HepG2 (cell line): Measurements from ENCODE around the gene RGS6. TPM values are rescaled to one million over a fixed set of nuclear protein-coding genes. Genes with fewer than 3 reads are reported as not detected.

Source experiments
- ATAC-seq: fragments of 200-7000 bp; cut with Tn5 transposase; 3 replicates; pipeline ENCODE4 v1.9.1; 2020; ENCODE audit warnings: mild to moderate bottlenecking, moderate library complexity
- BruUV-seq: library from RNA; stranded (reverse); fragments of 400-500 nt; replicated peaks from 2 replicates; lab custom pipeline; 2021; lab: Mats Ljungman, UMichigan
- CTCF ChIA-PET: fragments of 300-600 bp; formaldehyde crosslinking; extraction: SDS; loops from one replicate; lab custom pipeline; 2021; ENCODE audit warnings: low total read pairs, inconsistent platforms, low intra/inter-chr PET ratio; lab: Yijun Ruan, JAX
- POLR2A ChIA-PET: fragments of 350-600 bp; sonication (Branson Sonifier 250); formaldehyde crosslinking; loops from one replicate; lab custom pipeline; 2020; ENCODE audit warnings: antibody characterized with exemption, inconsistent platforms; lab: Yijun Ruan, JAX
- DNase-seq: peaks from one replicate; pipeline ENCODE4 v3.0.0-alpha.2; 2015; ENCODE audit warnings: low spot score
- FAIRE-seq: peaks from 3 replicates; lab custom pipeline; 2011; peaks lifted over from hg19 to GRCh38; lab: Jason Lieb, UNC
- H2AFZ ChIP-seq: one replicate; pipeline ENCODE4 v1.6.1; 2011; ENCODE audit warnings: low read length, inconsistent platforms
- H3K27ac ChIP-seq: fragments of 300-600 bp; 3 replicates; pipeline ENCODE4 v1.8.0; 2011; ENCODE audit warnings: mixed run types, mild to moderate bottlenecking, mixed read lengths, low read length, inconsistent platforms; ENCODE audit not compliant: insufficient read depth; ENCODE audit errors: extremely low read length
- H3K27me3 ChIP-seq, 2 experiments: fragments of 200-600 bp in 1 of 2; 2 replicates in 1 of 2; 3 replicates in 1 of 2; pipeline versions ENCODE4 v1.6.0 to v1.8.0; 2011; ENCODE audit warnings: low read length in 2 of 2, mild to moderate bottlenecking in 2 of 2, moderate library complexity in 2 of 2, inconsistent platforms in 1 of 2; ENCODE audit not compliant: insufficient read depth in 2 of 2, control insufficient read depth in 1 of 2
- H3K36me3 ChIP-seq, 2 experiments: fragments of 200-600 bp in 1 of 2; replicated peaks in 1 of 2; 2 replicates in 1 of 2; 3 replicates in 1 of 2; pipeline versions ENCODE4 v1.5.1 to v1.8.0; 2011; ENCODE audit warnings: low read length in 2 of 2, inconsistent platforms in 1 of 2; ENCODE audit not compliant: insufficient read depth in 2 of 2, control insufficient read depth in 1 of 2
- H3K4me1 ChIP-seq: 2 replicates; pipeline ENCODE4 v1.5.1; 2012; ENCODE audit warnings: low read length, inconsistent platforms; ENCODE audit not compliant: insufficient read depth
- H3K4me2 ChIP-seq: 2 replicates; pipeline ENCODE4 v1.6.0; 2011; ENCODE audit warnings: low read depth, low read length, inconsistent platforms
- H3K4me3 ChIP-seq, 3 experiments: fragments of 200-600 bp in 1 of 3; sonication (generic), shearing (Covaris generic) in 1 of 3; replicated peaks in 1 of 3; 2 replicates each; pipeline ENCODE4 v1.5.1; 2011 to 2016; ENCODE audit warnings: low read length in 3 of 3, inconsistent platforms in 2 of 3, low read depth in 2 of 3, mild to moderate bottlenecking in 2 of 3, control low read depth in 1 of 3, mixed read lengths in 1 of 3; ENCODE audit not compliant: insufficient read depth in 1 of 3
- H3K79me2 ChIP-seq: one replicate; pipeline ENCODE4 v1.6.1; 2011; ENCODE audit warnings: low read length, inconsistent platforms; ENCODE audit not compliant: insufficient read depth
- H3K9ac ChIP-seq: 2 replicates; pipeline ENCODE4 v1.6.0; 2011; ENCODE audit warnings: mild to moderate bottlenecking, low read depth, low read length, inconsistent platforms; ENCODE audit not compliant: insufficient read depth
- H3K9me3 ChIP-seq: 2 replicates; pipeline ENCODE4 v1.5.1; 2012; ENCODE audit warnings: mild to moderate bottlenecking, low read length
- H4K20me1 ChIP-seq: 2 replicates; pipeline ENCODE4 v1.6.0; 2011; ENCODE audit warnings: inconsistent platforms, mild to moderate bottlenecking, low read length, moderate library complexity; ENCODE audit not compliant: insufficient read depth
- CBFB ChIP-seq: sonication (generic); formaldehyde crosslinking; IDR thresholded peaks from 2 replicates; pipeline ENCODE4 v1.4.0; 2020; ENCODE audit warnings: missing genetic modification reagents
- MAFK ChIP-seq, 2 experiments: IDR thresholded peaks in 1 of 2; conservative IDR thresholded peaks in 1 of 2; 2 replicates each; pipeline ENCODE4 v1.6.1; 2011; ENCODE audit warnings: improper control_type of control experiment in 2 of 2, low read length in 2 of 2
- PAX8 ChIP-seq: sonication (generic); formaldehyde crosslinking; IDR thresholded peaks from 2 replicates; pipeline ENCODE4 v1.8.0; 2022; ENCODE audit warnings: mild to moderate bottlenecking, missing genetic modification reagents, borderline replicate concordance
- PLRG1 ChIP-seq: fragments of 450-650 bp; conservative IDR thresholded peaks from 2 replicates; pipeline ENCODE4 v1.6.1; 2016
- REL ChIP-seq: sonication (generic); formaldehyde crosslinking; conservative IDR thresholded peaks from 2 replicates; pipeline ENCODE4 v1.8.0; 2022; ENCODE audit warnings: mild to moderate bottlenecking, missing genetic modification reagents, moderate library complexity
- RFXAP ChIP-seq: sonication (generic); formaldehyde crosslinking; IDR thresholded peaks from 2 replicates; pipeline ENCODE4 v1.4.0; 2020; ENCODE audit warnings: missing genetic modification reagents, borderline replicate concordance
- ZHX2 ChIP-seq, 2 experiments: sonication (generic) in 1 of 2; formaldehyde crosslinking in 1 of 2; IDR thresholded peaks; 2 replicates each; pipeline versions ENCODE4 v1.6.1 to v1.9.0; 2014 to 2022; ENCODE audit warnings: antibody characterized with exemption in 1 of 2, borderline replicate concordance in 1 of 2, inconsistent platforms in 1 of 2, low read depth in 1 of 2, missing genetic modification reagents in 1 of 2
- ZNF264 ChIP-seq: sonication (generic); formaldehyde crosslinking; IDR thresholded peaks from 2 replicates; pipeline ENCODE4 v1.4.0; 2020; ENCODE audit warnings: missing genetic modification reagents
- ZNF652 ChIP-seq: IDR thresholded peaks from 2 replicates; pipeline ENCODE4 v1.6.1; 2016; ENCODE audit warnings: low read depth, borderline replicate concordance
- ZSCAN9 ChIP-seq: IDR thresholded peaks from 2 replicates; pipeline ENCODE4 v1.6.1; 2016; ENCODE audit warnings: borderline replicate concordance
- WGBS: methylation state at CpG from one replicate; pipeline ENCODE4 v1.1.6; 2017; ENCODE audit warnings: low lambda C conversion rate; 5-methylcytosine and 5-hydroxymethylcytosine counted together
- in situ Hi-C: cut with HindIII; loops from 2 replicates; pipeline ENCODE4 v1.10.0; 2017; ENCODE audit warnings: low pct_unique_long_range_greater_than_20kb; ENCODE audit not compliant: extremely low pct_ligation_motif_present
- intact Hi-C: fragments of 100-400 bp; cut with micrococcal nuclease; formaldehyde crosslinking; loops from one replicate; pipeline ENCODE4 v1.10.0; 2022; ENCODE audit not compliant: unreplicated experiment
- polyA plus RNA-seq, 8 experiments: library from polyadenylated mRNA; depleted of rRNA in 3 of 8; stranded (reverse) in 7 of 8; unstranded in 1 of 8; fragments of >200 nt; fragmentation: Illumina TruSeq in 4 of 8; extraction: Trizol in 4 of 8; gene quantifications; 2 replicates each; pipeline versions ENCODE4 v1.2.1 to v1.2.3, GENCODE V29; 2011 to 2016; ENCODE audit warnings: low read depth in 4 of 8, missing spikeins in 1 of 8, mixed read lengths in 1 of 8; ENCODE audit not compliant: insufficient read depth in 1 of 8
- total RNA-seq, 5 experiments: library from RNA; depleted of rRNA; stranded (reverse); fragments of >200 nt; fragmentation: Illumina TruSeq; extraction: Trizol; gene quantifications; 2 replicates each; pipeline ENCODE4 v1.2.3, GENCODE V29; 2016; ENCODE audit warnings: low read depth in 1 of 5

RGS6 gene
- total and polyA plus RNA-seq, 2 of the 13 experiments (the other 11 are each of a cell fraction or from before 2014, with no cell fraction given) = not detected

DNA sequence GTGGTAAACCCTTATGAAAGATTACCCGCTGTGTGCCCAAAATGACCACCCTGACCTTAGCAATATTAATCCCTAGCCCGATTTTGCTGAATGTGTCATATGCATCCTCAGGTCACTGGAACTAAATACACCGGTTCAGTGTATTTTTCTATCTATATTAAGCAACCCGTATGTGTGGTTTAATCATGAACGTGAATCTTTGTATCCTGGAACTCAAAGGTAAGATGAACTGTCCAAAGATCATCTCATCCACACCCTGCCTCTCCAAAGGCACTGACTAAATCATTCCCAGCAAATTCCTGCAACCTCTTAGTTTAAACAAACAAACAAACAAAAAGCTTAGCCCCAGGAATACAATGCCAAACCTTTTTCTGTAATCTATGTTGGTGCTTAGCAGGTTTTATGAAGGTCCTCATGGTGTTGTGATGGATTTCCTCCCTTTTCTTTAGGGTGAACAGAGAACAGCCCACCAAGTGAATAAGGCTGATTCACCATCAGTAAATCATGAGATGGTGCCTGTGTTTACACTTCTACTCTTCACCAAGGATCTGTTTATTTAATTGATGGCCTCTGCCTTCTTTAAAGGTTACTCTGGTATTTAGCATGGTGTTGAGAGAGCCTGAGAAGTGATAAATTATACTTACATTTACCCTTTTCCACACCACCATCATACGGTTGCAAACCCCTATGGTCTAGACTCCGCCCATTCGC, 663.1 kb downstream of the RGS6 start:
- H3K4me1 ChIP-seq = no peaks in the 10 kb centered on the region
- WGBS = 28% methylated on average over 8 of the region's 8 CpGs
- no peak overlapping the region for H3K4me3 ChIP-seq
- no TSS peak for BruUV-seq
- H3K27me3 ChIP-seq = peaks cover 0 to 24% of the 10 kb centered on the region in 2 experiments; a peak in 2 of 5 replicates
- no peaks in the 10 kb centered on the region for H3K9me3 ChIP-seq
- intact Hi-C loops = no loop called here
- DNase-seq (no peak), ATAC-seq (no peak), FAIRE-seq (no peak)
- H3K9ac ChIP-seq = no peak overlapping the region
- in situ Hi-C loops = no loop called here
- H3K27ac ChIP-seq = no peak overlapping the region
- H3K4me2 ChIP-seq = no peak overlapping the region
- no peaks in the 10 kb centered on the region for H4K20me1 ChIP-seq
- H3K36me3 ChIP-seq = no peaks in the 10 kb centered on the region
- ChIA-PET POLR2A (no interaction called here), CTCF (no interaction called here)
- no peak overlapping the region for H2AFZ ChIP-seq
- H3K79me2 ChIP-seq = no peaks in the 10 kb centered on the region
- TF ChIP-seq ZNF652 (no peak), MAFK (conservative IDR thresholded peaks at IDR 0.05 in 1 of 2, IDR thresholded peaks at IDR 0.05 in 1 of 2; ENCODE audit: low read length in 2 of 2) (0 out of 4 replicates have a peak, but pooled peaks of 1 of the 2 experiments have one; percentile 2)

GRCh38 chr14:72597252-72598233, 665.3 kb downstream of the RGS6 start:
- 15% methylated on average over 13 of the region's 16 CpGs for WGBS
- H3K4me1 ChIP-seq = no peaks in the 10 kb centered on the region
- H4K20me1 ChIP-seq = no peaks in the 10 kb centered on the region
- H3K36me3 ChIP-seq = no peaks in the 10 kb centered on the region
- peaks cover 2 to 38% of the 10 kb centered on the region in 2 experiments; a peak in 3 of 5 replicates for H3K27me3 ChIP-seq
- no peak overlapping the region for H3K4me2 ChIP-seq
- ChIA-PET CTCF (no interaction called here), POLR2A (no interaction called here)
- no peak overlapping the region for H3K4me3 ChIP-seq
- no peak overlapping the region for H3K27ac ChIP-seq
- no peaks in the 10 kb centered on the region for H3K9me3 ChIP-seq
- H3K79me2 ChIP-seq = no peaks in the 10 kb centered on the region
- no peak overlapping the region for H3K9ac ChIP-seq
- BruUV-seq = no TSS peak
- no peak overlapping the region for H2AFZ ChIP-seq
- no peak for ATAC-seq
- FAIRE-seq = no peak
- no peak for DNase-seq
- in situ Hi-C loops = no loop called here
- intact Hi-C loops = no loop called here
- TF ChIP-seq PLRG1 = no peak
- TF ChIP-seq CBFB (CRISPR knock-in tag) = no peak
- no peak for TF ChIP-seq ZNF264 (CRISPR knock-in tag)
- TF ChIP-seq RFXAP (CRISPR knock-in tag) = no peak
- no peak for TF ChIP-seq PAX8 (CRISPR knock-in tag)
- no peak for TF ChIP-seq ZSCAN9 (CRISPR knock-in tag)
- no peak for TF ChIP-seq ZHX2 (IDR thresholded peaks at IDR 0.05; ENCODE audit: low read depth)
- no peak for TF ChIP-seq ZHX2 (CRISPR knock-in tag; IDR thresholded peaks at IDR 0.05; ENCODE audit: borderline replicate concordance)
- TF ChIP-seq REL (CRISPR knock-in tag) = no peak
